Endodermal cell (in vitro differentiated cells): ENCODE results near the gene ZNF765. TPM values are rescaled to one million over a fixed set of nuclear protein-coding genes. Genes with fewer than 3 reads are reported as not detected.
"Not testable (repeated sequence)": the region's sequence is repeated elsewhere in the genome, so short reads cannot be mapped to it uniquely, and the experiment has no call there.

Experiments used
- DNase-seq: peaks from one replicate; pipeline ENCODE4 v3.0.0-alpha.2; 2017
- H3K27ac ChIP-seq: 2 replicates; pipeline ENCODE4 v1.5.1; 2013; ENCODE audit warnings: mild to moderate bottlenecking, low read depth, low read length, moderate library complexity
- H3K27me3 ChIP-seq: 2 replicates; pipeline ENCODE4 v1.6.1; 2013; ENCODE audit warnings: mild to moderate bottlenecking, low read length, moderate library complexity; ENCODE audit not compliant: insufficient read depth, control insufficient read depth, poor library complexity, severe bottlenecking
- H3K36me3 ChIP-seq: 2 replicates; pipeline ENCODE4 v1.7.0; 2013; ENCODE audit warnings: mild to moderate bottlenecking, low read length, moderate library complexity; ENCODE audit not compliant: control insufficient read depth, insufficient read depth
- H3K4me1 ChIP-seq: one replicate; pipeline ENCODE4 v1.7.0; 2013; ENCODE audit warnings: low read length; ENCODE audit not compliant: control insufficient read depth, insufficient read depth
- H3K4me3 ChIP-seq: 2 replicates; pipeline ENCODE4 v1.5.1; 2013; ENCODE audit warnings: mild to moderate bottlenecking, low read length, moderate library complexity
- H3K9ac ChIP-seq: 2 replicates; pipeline ENCODE4 v1.6.1; 2013; ENCODE audit warnings: mild to moderate bottlenecking, low read length, moderate library complexity; ENCODE audit not compliant: poor library complexity, severe bottlenecking; ENCODE audit errors: extremely low read depth
- H3K9me3 ChIP-seq: 2 replicates; pipeline ENCODE4 v1.6.1; 2013; ENCODE audit warnings: mild to moderate bottlenecking, low read length, moderate library complexity; ENCODE audit not compliant: control insufficient read depth
- H3K27ac Mint-ChIP-seq: 2 replicates; pipeline ENCODE4 v1.8.0; 2020; ENCODE audit warnings: mixed read lengths
- H3K27me3 Mint-ChIP-seq: 2 replicates; pipeline ENCODE4 v1.8.0; 2021; ENCODE audit warnings: mild to moderate bottlenecking, mixed read lengths; ENCODE audit not compliant: insufficient read depth
- H3K36me3 Mint-ChIP-seq: 2 replicates; pipeline ENCODE4 v1.8.0; 2020; ENCODE audit warnings: low read depth, mixed read lengths
- H3K4me1 Mint-ChIP-seq: 2 replicates; pipeline ENCODE4 v1.8.0; 2020; ENCODE audit warnings: mixed read lengths
- H3K4me3 Mint-ChIP-seq: 2 replicates; pipeline ENCODE4 v1.8.0; 2020; ENCODE audit warnings: mild to moderate bottlenecking, moderate library complexity, mixed read lengths
- H3K9me3 Mint-ChIP-seq: 2 replicates; pipeline ENCODE4 v1.8.0; 2020; ENCODE audit warnings: mild to moderate bottlenecking, mixed read lengths
- WGBS, 2 experiments: methylation state at CpG; one replicate each; pipeline versions ENCODE4 v1.1.5 to v1.1.7; 2013; ENCODE audit warnings: missing lambda C conversion rate in 2 of 2, mixed read lengths in 1 of 2; ENCODE audit not compliant: insufficient coverage in 1 of 2, insufficient read length in 1 of 2; 5-methylcytosine and 5-hydroxymethylcytosine counted together
- total RNA-seq, 2 donors: library from RNA; stranded (reverse); fragmentation: NEBNext Ultra II Directional in 1 of 2; extraction: Animal tissue kit (Norgen Biotek cat#: 25700) in 1 of 2; gene quantifications; 2 replicates in 1 of 2; 3 replicates in 1 of 2; pipeline ENCODE4 v1.2.1, GENCODE V29; 2021
- TF ChIP-seq, protein P1 (sequence below): fragments of 200-600 bp; sonication (generic); conservative IDR thresholded peaks from 2 replicates; pipeline ENCODE4 v1.5.0; 2021; ENCODE audit warnings: antibody characterized with exemption, mild to moderate bottlenecking

The ZNF765 gene
- total RNA-seq, 2 donors from 2014 or later = 30.1 to 35.9 TPM

DNA sequence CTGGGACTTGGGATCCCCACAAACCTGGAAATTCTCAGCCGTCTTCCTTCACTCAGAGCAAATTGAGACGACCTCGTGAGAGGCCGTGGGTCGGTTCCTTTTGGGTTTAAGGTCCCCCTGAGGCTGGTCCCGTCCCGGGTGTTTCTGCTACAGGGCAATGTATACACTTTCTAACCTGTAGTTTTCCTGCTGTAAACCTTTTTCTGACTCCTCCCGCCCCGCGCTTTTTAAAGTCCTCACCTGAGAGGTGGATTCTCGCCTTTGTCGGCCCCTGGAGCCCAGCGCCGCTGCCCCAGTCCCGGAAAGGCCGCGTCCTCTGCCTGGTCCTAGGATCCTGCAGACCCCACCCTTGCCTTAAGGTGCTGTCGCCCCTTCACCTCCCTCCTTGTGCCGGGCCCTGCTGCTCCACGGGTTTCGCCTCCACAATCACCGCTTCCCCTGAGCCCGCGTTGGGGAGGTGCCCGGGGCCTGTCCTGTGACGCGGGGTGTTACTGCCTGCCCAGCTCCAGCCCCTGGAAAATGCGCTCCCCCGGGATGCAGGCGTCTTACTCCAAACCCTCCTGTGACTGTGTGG, 37.2 kb downstream of the ZNF765 start:
- Histone ChIP-seq H3K36me3 (peaks cover 37% of the 10 kb centered on the region), H3K4me1 (peaks cover 9% of the 10 kb centered on the region), H3K27ac (no peak overlapping the region), H3K9me3 (no peaks in the 10 kb centered on the region), H3K9ac (peak overlapping the region; percentile 90), H3K4me3 (peak overlapping the region; percentile 87), H3K27me3 (no peaks in the 10 kb centered on the region)
- H3K27me3 Mint-ChIP-seq = no peaks in the 10 kb centered on the region
- H3K9me3 Mint-ChIP-seq = no peaks in the 10 kb centered on the region
- H3K4me3 Mint-ChIP-seq = peak overlapping the region; percentile 97
- 0% methylated on average over 9 to 30 of the region's 30 CpGs for WGBS, 2 experiments
- H3K4me1 Mint-ChIP-seq = peaks cover 50% of the 10 kb centered on the region
- TF ChIP-seq, protein P1, sequence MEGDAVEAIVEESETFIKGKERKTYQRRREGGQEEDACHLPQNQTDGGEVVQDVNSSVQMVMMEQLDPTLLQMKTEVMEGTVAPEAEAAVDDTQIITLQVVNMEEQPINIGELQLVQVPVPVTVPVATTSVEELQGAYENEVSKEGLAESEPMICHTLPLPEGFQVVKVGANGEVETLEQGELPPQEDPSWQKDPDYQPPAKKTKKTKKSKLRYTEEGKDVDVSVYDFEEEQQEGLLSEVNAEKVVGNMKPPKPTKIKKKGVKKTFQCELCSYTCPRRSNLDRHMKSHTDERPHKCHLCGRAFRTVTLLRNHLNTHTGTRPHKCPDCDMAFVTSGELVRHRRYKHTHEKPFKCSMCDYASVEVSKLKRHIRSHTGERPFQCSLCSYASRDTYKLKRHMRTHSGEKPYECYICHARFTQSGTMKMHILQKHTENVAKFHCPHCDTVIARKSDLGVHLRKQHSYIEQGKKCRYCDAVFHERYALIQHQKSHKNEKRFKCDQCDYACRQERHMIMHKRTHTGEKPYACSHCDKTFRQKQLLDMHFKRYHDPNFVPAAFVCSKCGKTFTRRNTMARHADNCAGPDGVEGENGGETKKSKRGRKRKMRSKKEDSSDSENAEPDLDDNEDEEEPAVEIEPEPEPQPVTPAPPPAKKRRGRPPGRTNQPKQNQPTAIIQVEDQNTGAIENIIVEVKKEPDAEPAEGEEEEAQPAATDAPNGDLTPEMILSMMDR = no peak
- H3K27ac Mint-ChIP-seq = peak overlapping the region; percentile 96
- peak; percentile 75 for DNase-seq
- H3K36me3 Mint-ChIP-seq = peaks cover 45% of the 10 kb centered on the region

DNA sequence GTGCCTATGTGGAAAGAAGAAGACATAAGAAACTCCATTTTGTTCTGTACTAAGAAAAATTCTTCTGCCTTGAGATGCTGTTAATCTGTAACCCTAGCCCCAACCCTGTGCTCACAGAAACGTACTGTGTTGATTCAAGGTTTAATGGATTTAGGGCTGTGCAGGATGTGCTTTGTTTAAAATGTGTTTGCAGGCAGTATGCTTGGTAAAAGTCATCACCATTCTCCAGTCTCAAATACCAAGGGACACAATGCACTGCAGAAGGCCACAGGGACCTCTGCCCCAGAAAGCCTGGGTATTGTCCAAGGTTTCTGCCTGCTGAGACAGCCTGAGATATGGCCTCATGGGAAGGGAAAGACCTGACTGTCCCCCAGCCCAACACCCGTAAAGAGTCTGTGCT, 48.9 kb downstream of the ZNF765 start:
- peaks cover 92% of the 10 kb centered on the region for H3K36me3 ChIP-seq
- peaks cover 77% of the 10 kb centered on the region for H3K9me3 ChIP-seq
- H3K4me1 Mint-ChIP-seq, DNase-seq, H3K27me3 Mint-ChIP-seq, H3K27ac Mint-ChIP-seq, H3K4me1 ChIP-seq, H3K27me3 ChIP-seq, H3K27ac ChIP-seq, H3K9ac ChIP-seq, H3K4me3 Mint-ChIP-seq: not testable (repeated sequence)
- 90% methylated on average over 2 of the region's 2 CpGs; no CpG with 5 or more reads in 1 of the 2 experiments for WGBS, 2 experiments
- H3K9me3 Mint-ChIP-seq = peaks cover 44% of the 10 kb centered on the region
- H3K4me3 ChIP-seq = peak overlapping the region; percentile 65
- peaks cover 91% of the 10 kb centered on the region for H3K36me3 Mint-ChIP-seq

DNA sequence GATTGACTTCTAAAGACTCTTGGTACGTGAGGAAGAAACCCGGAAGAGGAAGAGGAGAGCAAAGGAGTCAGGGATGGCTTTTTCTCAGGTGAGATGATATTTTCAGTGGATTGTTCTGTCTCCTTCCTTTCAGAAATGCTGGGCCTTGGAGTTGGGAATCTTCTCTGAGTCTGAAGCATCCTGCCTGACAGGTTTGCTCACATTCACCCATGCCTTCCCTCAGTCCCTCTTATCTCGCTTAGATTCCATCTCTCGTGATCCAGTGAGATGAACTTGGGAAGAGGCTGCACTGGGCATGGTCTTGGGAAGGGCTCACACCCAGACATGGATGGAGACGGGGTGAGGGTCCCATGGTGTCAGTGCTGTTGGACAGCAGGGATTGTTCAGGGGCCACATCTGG, 52.2 kb downstream of the ZNF765 start:
- H3K4me1 ChIP-seq, H3K4me3 ChIP-seq, H3K4me3 Mint-ChIP-seq, H3K27me3 Mint-ChIP-seq, H3K27ac Mint-ChIP-seq, H3K4me1 Mint-ChIP-seq, H3K27ac ChIP-seq, H3K9ac ChIP-seq, DNase-seq, H3K27me3 ChIP-seq: not testable (repeated sequence)
- Mint-ChIP-seq H3K9me3 (peaks cover 39% of the 10 kb centered on the region), H3K36me3 (peaks cover 94% of the 10 kb centered on the region)
- peaks cover 96% of the 10 kb centered on the region for H3K36me3 ChIP-seq
- peaks cover 86% of the 10 kb centered on the region for H3K9me3 ChIP-seq
- 100% methylated on average over 2 to 5 of the region's 5 CpGs for WGBS, 2 experiments

DNA sequence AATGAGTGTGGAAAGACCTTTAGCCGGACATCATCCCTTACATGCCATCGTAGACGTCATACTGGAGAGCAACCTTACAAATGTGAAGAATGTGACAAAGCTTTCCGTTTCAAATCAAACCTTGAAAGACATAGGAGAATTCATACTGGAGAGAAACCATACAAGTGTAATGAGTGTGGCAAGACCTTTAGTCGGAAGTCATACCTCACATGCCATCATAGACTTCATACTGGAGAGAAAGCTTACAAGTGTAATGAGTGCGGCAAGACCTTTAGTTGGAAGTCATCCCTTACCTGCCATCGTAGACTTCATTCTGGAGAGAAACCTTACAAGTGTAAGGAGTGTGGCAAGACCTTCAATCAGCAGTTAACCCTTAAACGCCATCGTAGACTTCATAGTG, 60.9 kb downstream of the ZNF765 start:
- Mint-ChIP-seq H3K27me3 (no peaks in the 10 kb centered on the region), H3K36me3 (peaks cover 87% of the 10 kb centered on the region), H3K4me1 (peaks cover 9% of the 10 kb centered on the region), H3K4me3 (no peak overlapping the region), H3K27ac (no peak overlapping the region), H3K9me3 (peaks cover 80% of the 10 kb centered on the region)
- peaks cover 81% of the 10 kb centered on the region for H3K36me3 ChIP-seq
- TF ChIP-seq, protein P1 = no peak
- H3K27ac ChIP-seq = no peak overlapping the region
- peak overlapping the region; percentile 75 for H3K4me3 ChIP-seq
- H3K9me3 ChIP-seq = peaks cover 86% of the 10 kb centered on the region
- WGBS, 2 experiments = 85 to 87% methylated on average over 8 to 9 of the region's 9 CpGs
- DNase-seq = no peak
- H3K9ac ChIP-seq = no peak overlapping the region
- no peaks in the 10 kb centered on the region for H3K4me1 ChIP-seq
- H3K27me3 ChIP-seq = no peaks in the 10 kb centered on the region

DNA sequence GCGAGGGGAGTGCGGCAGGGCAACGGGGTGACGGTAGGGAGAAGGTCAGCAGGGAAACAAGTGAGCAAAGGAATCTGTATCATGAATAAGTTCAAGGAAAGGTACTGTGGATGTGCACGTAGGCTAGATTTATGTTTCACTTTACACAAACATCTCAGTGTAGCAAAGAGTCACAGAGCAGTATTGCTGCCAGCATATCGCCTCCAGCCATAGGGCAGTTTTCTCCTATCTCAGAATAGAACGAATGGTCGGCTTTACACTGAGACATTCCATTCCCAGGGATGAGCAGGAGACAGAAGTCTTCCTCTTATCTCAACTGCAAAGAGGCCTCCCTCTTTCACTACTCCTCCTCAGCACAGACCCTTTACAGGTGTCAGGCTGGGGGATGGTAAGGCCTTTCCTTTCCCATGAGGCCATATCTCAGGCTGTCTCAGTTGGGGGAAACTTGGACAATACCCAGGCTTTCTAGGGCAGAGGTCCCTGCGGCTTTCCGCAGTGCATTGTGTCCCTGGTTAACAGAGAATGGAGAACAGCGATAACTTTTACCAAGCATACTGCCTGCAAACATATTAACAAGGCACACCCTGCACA, 65.3 kb downstream of the ZNF765 start:
- H3K27ac Mint-ChIP-seq = peak overlapping the region; percentile 93
- WGBS, 2 experiments = 76 to 92% methylated on average over 5 to 10 of the region's 11 CpGs

More for the DNA sequence above, 65.3 kb downstream of the ZNF765 start:
- Mint-ChIP-seq H3K9me3 (peaks cover 58% of the 10 kb centered on the region), H3K4me1 (peaks cover 20% of the 10 kb centered on the region), H3K4me3 (peak overlapping the region; percentile 4), H3K36me3 (peaks cover 43% of the 10 kb centered on the region)
- H3K4me1 ChIP-seq, H3K9ac ChIP-seq, H3K27me3 ChIP-seq, H3K27me3 Mint-ChIP-seq: not testable (repeated sequence)
- H3K4me3 ChIP-seq = peak overlapping the region; percentile 47
- H3K27ac ChIP-seq = peak overlapping the region; percentile 34
- H3K9me3 ChIP-seq = peaks cover 52% of the 10 kb centered on the region
- peak; percentile 53 for DNase-seq
- H3K36me3 ChIP-seq = peaks cover 37% of the 10 kb centered on the region
